Esophagus squamous epithelium (tissue), 4 donors: Measurements from ENCODE around the gene MAP3K7.

Experiments
- POLR2A ChIP-seq, 4 donors: fragments of 450-650 bp; IDR thresholded peaks; one replicate each; pipeline ENCODE4 v1.6.1; 2017; ENCODE audit warnings: antibody characterized with exemption in 4 of 4, mild to moderate bottlenecking in 4 of 4, moderate library complexity in 3 of 4
- TF ChIP-seq, protein P1 (sequence below), 6 experiments: fragments of 450-650 bp in 4 of 6; fragments of 200-600 bp in 2 of 6; sonication (generic) in 2 of 6; IDR thresholded peaks; one replicate each; pipeline ENCODE4 v1.5.1; 2016 to 2019; ENCODE audit warnings: antibody characterized with exemption in 6 of 6, mild to moderate bottlenecking in 4 of 6, moderate library complexity in 4 of 6

DNA sequence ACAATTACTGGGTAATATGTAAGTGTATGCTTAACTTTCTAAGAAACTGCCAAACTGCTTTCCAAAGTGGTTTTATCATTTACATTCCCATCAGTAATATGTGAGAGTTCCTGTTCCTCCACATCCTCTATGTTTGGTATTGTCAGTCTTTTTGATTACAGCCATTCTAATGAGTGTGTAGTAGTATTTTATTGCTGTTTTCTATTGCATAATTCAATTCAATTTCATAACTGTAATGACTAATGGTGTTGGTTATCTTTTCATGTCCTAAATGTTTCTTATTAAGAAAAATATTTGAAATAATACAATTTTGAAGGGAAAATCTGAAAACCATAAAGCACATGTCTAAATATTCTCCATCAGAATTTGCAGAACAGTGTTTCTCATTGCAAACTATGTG lies 119.3 kb downstream of the MAP3K7 start:
- TF ChIP-seq POLR2A (IDR thresholded peaks at IDR 0.05): no peak
- TF ChIP-seq, protein P1, sequence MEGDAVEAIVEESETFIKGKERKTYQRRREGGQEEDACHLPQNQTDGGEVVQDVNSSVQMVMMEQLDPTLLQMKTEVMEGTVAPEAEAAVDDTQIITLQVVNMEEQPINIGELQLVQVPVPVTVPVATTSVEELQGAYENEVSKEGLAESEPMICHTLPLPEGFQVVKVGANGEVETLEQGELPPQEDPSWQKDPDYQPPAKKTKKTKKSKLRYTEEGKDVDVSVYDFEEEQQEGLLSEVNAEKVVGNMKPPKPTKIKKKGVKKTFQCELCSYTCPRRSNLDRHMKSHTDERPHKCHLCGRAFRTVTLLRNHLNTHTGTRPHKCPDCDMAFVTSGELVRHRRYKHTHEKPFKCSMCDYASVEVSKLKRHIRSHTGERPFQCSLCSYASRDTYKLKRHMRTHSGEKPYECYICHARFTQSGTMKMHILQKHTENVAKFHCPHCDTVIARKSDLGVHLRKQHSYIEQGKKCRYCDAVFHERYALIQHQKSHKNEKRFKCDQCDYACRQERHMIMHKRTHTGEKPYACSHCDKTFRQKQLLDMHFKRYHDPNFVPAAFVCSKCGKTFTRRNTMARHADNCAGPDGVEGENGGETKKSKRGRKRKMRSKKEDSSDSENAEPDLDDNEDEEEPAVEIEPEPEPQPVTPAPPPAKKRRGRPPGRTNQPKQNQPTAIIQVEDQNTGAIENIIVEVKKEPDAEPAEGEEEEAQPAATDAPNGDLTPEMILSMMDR (IDR thresholded peaks at IDR 0.05): no peak
